CD4-positive, alpha-beta T cell treated with Interleukin-4 for 4 hours (primary cell): ENCODE results near the gene ZNF280C.

Experiments used
- DNase-seq: peaks from one replicate; pipeline ENCODE4 v3.0.0-alpha.2; 2020

Gene ZNF280C

DNA sequence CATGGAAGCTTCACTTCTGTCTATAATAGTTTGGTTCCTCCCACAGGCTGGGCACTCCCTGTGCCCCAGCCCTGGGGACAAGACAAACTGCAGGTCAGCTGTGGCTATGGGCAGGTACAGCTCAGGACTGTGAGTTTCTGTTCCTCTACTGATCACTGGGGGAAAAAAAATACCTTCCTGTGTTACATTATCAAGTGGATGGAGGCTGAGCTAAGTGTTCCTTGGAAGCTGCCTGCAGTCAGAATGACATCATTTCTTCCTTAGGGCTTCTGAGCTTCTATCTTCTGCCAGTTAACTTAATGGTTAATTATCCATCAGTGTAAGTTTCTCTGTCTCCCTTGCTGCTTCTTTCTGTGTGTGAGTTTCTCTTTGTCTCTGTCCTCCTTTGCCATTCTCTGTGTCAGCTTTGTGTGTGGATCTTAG is 92.3 kb downstream of the ZNF280C start:
- DNase-seq = no peak

DNA sequence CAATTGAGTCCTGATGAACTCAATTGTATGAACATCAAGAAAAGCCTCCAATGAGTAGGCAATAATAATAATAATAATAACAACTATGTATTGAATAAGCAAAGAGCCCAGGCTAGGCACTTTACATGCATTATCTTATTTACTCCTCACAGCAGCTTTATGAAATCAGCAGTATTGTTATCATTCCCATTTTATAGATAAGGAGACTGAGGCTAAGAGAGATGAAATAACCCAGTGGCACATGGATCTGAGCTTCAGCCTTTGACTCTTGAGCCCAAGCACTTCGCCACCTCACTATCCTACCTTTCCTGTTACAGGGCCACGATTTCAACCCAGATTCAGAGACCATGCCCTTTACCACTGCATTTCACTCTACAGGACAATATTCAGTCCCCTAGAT is 93.8 kb downstream of the ZNF280C start:
- DNase-seq = no peak

DNA sequence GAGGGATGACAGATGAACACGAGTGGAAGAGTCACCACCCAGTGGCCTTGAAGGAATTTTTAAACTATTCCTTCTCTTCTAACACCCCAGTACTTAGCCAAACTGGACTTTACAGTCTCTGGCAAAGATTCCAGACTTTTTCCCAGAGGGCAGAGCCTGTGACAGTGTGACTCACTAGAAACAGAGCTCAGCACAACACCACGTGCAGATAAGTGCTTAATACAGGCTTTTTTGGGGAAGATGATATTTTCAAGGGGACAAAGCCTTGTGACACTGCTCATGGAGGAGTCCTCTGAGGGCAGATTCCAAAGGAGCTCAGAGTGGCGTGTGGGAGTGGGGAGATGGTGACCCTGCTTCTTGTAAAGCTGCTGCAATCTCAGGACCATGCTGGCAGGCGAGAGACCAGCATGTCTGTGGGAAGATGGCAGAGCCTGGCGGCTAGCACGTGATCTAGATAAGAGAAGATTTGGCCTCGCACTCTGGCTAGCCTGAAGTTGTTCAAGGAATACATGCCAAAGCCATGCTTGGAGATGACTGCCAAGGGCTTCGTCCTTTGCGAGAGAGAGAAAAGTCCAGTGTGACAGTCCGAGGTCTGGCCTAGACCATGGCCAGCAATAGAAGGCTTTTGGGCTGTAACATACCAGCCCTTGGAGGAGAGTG is 94.5 kb downstream of the ZNF280C start:
- DNase-seq = no peak

- DNase-seq = peak; percentile 32
These were observed 95.4 kb downstream of the ZNF280C start for GRCh38 chrX:130173190-130173895.

DNA sequence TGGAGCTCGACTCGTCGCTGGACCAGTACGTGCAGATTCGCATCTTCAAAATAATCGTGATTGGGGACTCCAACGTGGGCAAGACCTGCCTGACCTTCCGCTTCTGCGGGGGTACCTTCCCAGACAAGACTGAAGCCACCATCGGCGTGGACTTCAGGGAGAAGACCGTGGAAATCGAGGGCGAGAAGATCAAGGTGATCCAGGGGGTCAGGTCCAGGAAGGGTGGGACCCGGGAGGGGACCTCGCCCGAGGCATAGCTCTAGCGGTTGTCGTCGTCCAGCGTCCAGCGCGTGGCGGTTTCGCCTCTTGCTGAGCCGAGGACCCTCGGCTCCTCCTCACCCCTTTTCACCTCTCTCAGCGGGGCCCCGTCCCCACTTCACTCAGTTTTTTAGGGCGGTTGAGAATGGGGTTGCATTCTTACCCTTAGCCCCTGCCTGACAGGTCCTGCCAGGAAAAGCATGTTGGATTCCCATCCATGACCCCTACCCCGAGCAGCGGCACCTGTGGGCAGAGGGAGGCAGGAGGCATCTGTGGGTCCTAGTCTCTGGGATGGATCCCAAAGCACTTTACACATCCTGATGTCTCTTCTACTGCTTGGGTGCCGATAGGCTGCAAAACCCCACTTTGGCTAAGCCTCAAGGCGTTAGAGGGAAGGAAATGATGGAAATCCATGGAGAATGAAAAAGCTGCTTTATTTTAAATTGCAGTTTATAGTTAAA is 96.4 kb downstream of the ZNF280C start:
- DNase-seq = no peak

DNA sequence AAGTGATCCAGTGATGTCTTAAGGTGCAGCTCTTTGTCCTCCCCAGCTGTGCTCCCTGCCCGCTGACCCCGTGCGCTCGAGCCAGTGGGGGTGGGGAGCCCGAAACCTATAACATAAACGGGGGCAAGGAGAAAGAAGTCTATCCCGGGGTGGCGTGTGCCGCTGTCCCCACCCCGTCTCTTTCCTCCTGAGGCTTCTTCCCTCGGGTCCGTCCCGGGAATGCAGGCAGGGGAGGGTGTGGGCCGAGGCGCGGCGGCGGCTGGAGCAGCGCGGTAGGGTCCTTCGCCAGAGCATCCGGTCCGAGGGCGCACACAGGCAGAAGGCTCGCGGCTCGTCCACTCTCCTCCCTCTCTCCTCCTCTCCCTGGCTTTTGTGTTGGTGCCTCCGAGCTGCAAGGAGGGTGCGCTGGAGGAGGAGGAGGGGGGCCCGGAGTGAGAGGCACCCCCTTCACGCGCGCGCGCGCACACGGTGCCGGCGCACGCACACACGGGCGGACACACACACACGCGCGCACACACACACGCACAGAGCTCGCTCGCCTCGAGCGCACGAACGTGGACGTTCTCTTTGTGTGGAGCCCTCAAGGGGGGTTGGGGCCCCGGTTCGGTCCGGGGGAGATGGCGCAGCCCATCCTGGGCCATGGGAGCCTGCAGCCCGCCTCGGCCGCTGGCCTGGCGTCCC is 97.1 kb downstream of the ZNF280C start, which contains the start of gene RAB33A:
Gene RAB33A, plus strand, starts transcription at position 517 of the 681 bp plus-strand sequence. Its CDS starts 101 bp downstream, at position 618.
- DNase-seq = peak; percentile 38

DNA sequence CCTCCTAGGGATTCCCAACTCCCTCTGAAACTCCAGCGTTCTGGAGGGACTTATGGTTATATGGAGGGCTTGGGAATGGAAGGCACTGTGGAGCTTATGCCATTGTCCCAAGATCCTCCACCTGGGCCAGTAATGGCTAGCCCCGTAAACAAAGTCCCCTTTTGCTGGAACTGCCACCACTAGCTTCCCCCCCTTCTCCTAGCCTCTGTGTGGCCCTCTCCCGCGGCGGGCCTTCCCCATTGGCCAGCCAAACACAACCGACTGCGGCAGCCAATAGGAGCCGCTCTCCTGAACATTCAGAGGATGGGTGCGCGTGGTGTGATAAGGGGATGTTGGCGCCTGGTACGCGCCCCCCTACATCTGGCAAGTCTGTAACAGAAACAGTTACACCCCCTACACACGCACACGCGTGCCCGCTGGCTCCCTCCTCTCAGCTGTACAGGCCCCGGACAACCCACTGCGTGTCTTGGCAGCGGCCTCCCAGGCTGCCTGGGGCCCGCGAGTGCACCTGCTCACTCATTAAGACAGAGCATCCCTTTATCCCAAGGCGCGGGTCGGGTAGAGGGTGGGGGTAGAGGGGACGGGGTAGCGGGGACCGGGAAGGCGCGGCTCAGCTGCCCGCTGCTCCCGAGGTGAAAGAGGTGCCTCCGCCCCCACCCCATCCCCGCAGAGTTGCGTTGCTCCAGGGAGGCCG is 97.8 kb downstream of the ZNF280C start:
- peak; percentile 58 for DNase-seq

DNA sequence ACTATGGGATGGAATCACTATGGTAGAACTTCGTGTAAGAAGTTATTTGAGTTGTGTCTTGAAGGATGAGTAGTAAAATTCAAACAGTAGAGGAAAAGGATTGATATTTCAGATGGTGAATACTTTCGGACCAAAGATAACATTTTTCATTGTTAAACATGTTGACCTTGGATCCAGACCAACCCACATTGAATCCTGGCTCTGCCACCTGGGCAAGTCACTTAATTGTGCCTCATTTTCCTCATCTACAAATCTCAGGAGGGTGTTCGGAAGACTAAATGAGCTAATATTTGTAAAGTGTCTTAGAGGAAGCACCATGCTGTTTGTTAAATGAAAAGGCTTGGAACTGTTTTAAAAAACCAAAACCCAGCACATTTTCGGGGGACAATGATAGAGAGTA is 101.7 kb downstream of the ZNF280C start:
- DNase-seq = no peak

- no peak for DNase-seq
These were observed 102.3 kb downstream of the ZNF280C start for GRCh38 chrX:130166503-130166777.

DNA sequence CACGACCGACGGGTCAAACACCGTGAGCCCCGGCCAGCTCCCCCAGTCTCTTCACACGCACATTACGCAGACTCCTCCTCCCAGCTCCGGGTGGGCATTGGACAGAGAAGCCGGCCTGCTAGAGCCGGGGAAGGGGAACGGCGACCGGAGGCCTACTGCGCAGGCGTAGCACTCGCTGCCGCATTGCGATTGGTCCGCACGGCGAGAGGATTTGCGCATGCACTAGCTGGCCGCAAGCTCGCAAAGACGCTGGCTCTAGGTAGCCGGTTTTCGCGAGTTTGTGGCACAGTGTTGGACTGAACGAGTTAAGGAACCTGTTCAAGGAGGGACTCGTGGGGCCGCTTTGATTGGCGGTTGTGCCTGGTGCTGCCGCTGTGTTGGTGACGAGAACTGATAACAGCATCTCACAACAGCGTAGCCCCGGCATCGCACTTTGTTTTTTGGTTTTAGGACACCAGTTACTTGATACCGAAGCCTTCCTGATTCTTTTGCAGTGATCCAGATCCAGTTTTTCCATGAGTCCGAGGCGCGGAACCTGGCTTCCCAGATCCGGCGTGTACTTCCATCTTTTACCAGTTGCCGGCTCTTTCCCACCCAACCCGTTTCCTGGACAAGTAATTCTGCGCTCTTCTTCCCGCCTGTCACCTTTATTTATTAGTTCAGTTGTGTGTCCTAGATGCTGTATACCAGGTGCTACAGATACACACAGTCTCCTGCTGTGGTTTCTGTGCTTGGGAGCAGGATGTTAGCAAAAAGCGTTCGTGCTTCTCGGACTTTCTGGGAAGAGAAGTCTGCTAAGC is 102.8 kb downstream of the ZNF280C start, which contains the start of gene AIFM1:
Gene AIFM1, minus strand, starts transcription at position 139 of the 800 bp plus-strand sequence. CDS start 185 bp downstream, outside the sequence.
- peak; percentile 92 for DNase-seq

DNA sequence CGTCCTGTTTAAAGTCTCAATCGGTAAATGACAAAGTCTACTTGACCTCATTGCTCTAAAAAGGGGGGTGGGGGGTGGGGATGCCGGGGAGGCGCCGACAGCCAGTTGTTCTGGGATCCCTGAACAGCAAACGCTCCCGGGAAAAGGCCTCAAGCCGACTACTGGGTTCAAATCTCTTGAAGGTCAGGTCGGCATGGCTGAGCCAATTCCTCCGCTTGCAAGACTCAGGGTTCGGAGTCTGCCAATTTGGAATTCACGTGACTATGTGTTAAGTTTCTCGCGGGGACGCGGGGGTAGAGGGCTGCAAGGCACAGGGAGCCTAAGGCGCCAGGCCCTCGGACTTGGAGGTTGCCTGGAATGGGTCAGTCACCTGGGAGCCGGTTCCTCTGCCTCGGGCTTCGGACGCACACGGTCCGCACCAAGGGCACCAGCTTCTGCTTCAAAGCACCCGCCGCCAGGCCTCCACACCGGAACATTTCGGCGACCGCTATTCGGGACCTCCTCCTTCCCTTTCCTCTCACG is 103.5 kb downstream of the ZNF280C start:
- no peak for DNase-seq

- DNase-seq = no peak
These were observed 105.3 kb downstream of the ZNF280C start for GRCh38 chrX:130163398-130163797.

DNA sequence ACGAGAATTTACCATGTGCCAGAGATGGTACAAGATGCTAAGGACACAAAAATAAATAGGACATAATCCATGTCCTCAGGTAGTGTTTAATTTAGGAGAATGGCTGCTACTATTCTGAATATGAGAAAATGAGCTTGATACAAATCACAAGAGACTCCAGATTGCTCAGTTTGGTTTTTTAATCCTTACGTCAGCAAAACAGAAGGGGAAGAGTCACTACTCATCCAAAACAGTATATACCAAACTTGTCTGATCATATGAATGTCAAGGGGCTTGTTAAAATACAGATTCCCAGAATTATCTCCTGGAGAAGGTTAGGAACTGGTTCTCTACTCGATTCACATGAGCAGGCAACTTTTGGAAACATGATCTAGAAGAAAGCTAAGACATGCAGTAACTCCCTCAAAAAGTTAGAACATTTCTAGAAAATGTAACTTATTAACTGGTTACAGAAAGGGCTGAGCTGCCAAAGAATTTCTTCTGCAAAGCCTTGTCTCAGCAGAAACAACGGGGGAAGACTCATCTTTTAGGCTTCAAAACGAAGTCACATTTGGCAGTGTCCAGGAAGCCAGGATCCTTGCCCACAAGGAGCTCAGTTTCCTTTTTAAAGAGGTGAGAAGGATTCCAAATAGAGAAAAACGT is 106.5 kb downstream of the ZNF280C start:
- no peak for DNase-seq

DNA sequence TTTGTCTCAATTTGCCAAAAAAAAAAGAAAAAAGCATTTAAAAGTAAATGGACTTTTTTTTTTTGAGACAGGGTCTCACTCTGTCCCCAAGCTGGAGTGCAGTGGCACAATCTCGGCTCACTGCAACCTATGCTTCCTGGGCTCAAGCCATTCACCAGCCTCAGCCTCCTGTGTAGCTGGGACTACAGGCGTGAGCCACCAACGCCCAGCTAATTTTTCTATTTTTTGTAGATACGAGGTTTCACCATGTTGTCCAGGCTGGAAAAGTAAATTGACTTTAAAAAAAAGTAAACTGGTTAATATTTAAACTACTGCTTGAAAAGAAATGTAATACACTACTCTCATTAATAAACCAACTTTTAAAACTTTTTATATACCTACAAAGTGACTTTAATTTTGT is 108.9 kb downstream of the ZNF280C start:
- DNase-seq = no peak

- no peak for DNase-seq
These were observed 110.4 kb downstream of the ZNF280C start for GRCh38 chrX:130158311-130158710.

DNA sequence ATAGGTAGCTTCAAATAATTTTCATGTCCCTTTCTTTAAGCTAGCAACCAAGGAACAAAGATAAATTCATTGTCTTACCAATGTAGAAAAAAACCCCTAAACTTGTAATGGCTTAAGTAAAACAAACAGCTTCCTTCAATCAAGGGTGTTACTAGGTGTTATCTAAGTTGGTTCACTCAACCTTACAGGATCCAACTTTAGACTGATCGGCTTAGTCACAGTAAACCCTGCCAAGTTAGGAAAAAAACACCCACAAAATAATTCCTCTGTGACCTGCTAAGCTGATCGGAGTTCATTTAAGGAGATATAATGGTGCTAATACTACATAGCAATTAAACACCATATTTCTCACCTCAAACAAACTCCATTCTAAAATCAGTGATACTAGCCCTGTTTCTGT is 113.1 kb downstream of the ZNF280C start:
- DNase-seq = no peak
